GM19238 (cell line): ENCODE measurements around the gene NFX1.
"Not testable (repeated sequence)": the region's sequence is repeated elsewhere in the genome, so short reads cannot be mapped to it uniquely, and the experiment has no call there.

ENCODE experiments used
- DNase-seq: peaks from one replicate; pipeline ENCODE4 v3.0.0; 2011; ENCODE audit warnings: low spot score; ENCODE audit not compliant: insufficient read length

Gene NFX1

GRCh38 chr9:33307067-33307466 lies 16.8 kb downstream of the NFX1 start:
- no peak for DNase-seq

DNA sequence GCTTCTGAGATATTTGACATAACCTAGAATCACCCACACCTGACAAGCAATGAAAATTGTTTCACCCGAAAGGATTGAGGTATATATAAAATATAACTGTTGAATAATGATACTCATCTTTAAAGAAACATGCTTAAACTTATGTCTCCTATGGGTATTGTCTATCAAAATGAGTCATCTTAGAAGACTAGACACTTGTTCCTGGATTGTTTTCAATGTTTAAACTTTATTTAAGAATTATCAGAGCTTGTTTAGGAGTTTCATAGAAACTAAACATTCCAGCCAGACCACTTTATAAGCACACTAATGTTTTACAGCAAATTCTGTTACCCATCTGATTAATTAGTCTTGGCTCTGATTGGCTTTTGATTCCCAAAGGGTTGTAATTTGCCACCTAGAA lies 19.6 kb downstream of the NFX1 start:
- no peak for DNase-seq

DNA sequence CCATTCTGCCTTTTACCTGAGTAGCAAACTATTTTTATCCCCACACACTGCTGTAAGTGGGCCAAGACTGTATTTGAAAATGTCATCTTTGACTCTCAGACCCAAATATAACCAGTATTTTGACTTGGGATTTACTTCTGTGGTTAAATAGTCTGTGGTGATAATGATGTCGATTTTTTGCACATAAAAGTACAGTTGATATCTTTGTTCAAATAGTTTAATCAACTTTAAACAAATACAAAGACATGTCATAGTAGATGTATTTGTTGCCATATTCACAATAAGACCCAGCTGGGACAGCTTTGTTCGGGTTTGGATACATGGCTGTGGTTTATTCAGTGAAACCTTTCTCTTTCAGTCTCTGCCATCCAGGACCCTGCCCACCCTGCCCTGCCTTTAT lies 20.4 kb downstream of the NFX1 start:
- no peak for DNase-seq

- DNase-seq, result no peak
These were observed 21.6 kb downstream of the NFX1 start for GRCh38 chr9:33311953-33312352.

DNA sequence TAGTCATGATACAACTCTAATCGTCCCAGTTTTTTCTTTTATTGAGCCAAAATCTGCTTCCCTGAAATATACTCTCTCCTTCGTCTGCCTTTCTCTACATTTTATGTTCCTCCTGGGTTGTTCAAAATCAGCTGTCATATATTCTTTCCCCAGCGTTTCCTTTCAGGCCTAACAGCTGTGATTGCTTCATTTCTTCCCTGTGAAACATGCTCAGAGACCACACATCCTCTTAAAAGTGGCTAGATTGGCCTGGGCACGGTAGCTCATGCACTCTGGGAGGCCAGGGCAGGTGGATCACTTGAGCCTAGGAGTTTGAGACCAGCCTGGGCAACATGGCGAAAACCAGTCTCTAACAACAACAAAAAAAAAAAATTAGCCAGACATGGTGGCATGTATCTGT lies 25.1 kb downstream of the NFX1 start:
- no peak for DNase-seq

DNA sequence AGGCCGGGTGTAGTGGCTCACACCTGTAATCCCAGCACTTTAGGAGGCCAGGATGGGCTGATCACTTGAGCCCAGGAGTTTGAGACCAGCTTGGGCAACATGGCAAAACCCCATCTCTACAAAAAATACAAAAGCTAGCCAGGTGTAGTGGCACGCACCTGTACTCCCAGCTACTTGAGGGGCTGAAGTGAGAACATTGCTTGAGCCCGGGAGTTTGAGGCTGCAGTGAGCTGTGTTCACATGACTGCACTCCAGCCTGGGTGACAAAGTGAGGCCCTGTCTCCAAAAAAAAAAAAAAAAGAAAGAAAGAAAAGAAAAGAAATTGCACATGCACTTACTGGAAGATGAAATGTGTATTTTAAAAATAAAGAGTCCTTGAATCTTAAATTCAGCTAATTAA lies 26.8 kb downstream of the NFX1 start:
- DNase-seq, result not testable (repeated sequence)

- DNase-seq, result no peak
These were observed 27.9 kb downstream of the NFX1 start for GRCh38 chr9:33318225-33318624.

- DNase-seq, result no peak
These were observed 28.5 kb downstream of the NFX1 start for GRCh38 chr9:33318781-33319180.

DNA sequence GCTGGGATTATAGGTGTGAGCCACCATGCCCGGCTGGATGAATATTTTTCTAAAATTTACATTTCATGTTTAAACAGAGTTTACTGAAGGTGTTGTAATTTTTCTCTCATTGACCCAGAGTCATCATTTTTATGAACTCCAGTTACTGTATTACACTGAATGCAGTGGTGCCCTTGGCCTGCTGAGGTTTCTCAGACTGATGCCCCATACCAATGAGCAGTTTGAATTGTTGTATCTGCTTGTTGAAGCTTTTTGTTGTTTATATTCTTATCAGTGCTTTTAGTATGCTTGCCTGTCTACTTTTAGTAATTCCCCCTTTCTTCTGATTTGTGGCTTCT lies 29.9 kb downstream of the NFX1 start:
- DNase-seq, result no peak

DNA sequence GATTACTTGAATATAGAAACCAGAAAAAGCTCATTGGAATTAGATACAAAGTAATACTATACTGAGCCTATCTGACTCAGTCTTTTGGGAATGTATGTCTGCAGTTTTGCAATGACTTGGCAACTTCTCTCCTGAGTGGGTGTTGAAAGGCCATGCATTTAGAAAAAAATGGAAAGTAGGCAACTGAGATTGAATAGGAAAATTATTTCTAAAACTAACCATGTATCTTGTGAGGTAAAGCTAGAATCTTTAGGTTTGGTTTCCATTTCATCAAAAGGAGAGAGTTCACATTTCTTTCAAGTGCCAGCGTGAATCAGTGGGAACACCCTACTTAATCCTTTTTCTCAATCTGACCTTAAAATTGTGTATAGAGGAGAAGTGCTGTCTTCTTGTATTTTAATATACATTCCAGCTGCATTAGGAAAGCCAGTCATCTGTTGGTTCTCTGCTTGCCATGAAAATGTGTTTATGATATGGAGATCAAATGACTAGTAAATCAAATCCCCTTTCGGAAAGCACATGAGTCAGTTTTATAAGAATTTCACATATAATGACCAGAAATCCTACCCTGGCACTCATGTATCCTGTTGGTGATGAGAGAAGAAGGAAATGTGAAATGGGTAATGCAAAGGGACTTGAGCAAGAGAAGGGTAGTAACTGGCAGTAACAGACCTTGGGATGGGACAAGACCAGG lies 30.4 kb downstream of the NFX1 start:
- no peak for DNase-seq

DNA sequence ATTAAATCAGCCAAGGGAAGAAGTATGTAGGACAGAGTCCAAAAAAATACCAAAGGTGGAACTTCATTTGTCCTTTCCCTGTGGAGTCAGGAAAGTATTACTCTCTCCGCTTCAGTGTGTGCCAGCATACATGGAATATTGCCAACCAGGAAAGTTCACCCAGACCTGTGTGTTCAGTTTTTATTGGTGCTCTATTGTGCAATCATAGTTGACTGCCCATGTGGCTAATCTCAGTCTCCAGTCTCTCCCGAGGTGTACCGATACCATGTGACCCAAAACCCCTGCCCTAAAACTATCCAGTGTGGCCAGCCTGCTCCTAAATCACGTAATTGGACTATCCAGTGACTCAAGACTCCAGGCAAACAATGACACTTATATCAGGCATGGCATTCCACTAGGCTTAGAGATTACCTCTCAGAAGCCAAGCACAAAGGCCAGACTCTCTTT lies 38.8 kb downstream of the NFX1 start:
- no peak for DNase-seq

DNA sequence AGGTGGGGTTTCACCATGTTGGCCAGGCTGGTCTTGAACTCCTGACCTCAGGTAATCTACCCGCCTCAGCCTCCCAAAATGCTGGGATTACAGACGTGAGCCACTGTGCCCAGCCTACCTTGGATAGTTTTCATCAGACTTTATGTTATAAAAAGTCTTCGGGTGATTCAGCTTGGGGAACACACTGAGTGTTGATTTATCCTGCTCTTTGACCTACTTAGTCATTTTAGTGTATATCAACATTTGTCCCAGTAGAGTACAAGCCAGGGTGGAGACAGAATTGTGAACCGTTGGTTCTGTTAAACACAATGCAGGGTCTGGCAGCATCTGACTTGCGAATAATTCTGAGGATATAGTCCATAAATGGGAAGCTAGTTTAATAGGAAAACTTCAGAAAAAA lies 39.7 kb downstream of the NFX1 start:
- no peak for DNase-seq

- DNase-seq, result no peak
These were observed 41.1 kb downstream of the NFX1 start for GRCh38 chr9:33331377-33331891.

DNA sequence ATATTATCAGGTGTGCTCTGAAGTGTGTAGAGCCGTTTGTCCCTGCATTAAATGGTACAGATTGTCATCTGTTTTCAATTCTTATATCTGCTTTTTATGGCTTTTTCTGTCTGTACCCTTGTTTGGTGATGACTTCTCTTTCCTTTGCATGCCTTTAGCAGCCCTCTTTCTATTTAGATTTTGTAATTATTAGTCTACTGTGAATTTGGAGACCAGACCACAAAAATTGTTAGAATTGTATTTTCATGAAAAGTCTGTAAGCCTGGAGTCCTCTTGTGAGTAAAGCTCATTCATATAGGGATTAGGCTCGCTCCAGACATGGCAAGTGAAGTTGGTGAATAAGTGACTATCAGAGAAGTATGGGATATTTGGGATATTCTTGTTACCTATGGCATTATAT lies 41.7 kb downstream of the NFX1 start:
- DNase-seq, result no peak

DNA sequence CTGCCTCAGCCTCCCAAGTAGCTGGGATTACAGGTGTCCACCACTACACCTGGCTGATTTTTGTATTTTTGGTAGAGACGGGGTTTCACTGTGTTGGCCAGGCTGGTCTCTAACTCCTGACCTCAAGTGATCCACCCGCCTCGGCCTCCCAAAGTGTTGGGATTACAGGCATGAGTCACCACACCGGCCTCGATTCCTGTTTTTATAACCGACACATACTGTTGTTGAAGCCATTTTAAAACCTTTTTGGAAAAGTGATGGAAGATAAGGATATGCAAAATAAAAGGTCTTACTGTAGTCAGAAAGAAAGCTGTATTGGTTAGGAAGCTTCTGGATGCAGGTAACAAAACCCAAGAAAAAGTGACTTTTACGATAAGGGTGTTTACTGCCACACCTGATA lies 42.6 kb downstream of the NFX1 start:
- DNase-seq, result not testable (repeated sequence)

DNA sequence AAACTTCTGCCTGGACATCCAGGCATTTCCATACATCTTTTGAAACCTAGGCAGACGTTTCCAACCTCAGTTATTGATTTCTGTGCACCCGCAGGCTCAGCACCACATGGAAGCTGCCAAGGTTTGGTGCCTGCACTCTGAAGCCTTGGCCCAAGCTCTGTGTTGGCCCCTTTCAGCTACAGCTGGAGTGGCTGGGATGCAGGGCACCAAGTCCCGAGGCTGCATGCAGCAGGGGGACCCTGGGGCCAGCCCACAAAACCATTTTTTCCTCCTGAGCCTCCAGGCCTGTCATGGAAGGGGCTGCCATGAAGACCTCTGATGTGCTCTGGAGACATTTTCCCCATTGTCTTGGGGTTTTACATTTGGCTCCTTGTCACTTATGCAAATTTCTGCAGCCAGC lies 49.9 kb downstream of the NFX1 start:
- DNase-seq, result no peak

DNA sequence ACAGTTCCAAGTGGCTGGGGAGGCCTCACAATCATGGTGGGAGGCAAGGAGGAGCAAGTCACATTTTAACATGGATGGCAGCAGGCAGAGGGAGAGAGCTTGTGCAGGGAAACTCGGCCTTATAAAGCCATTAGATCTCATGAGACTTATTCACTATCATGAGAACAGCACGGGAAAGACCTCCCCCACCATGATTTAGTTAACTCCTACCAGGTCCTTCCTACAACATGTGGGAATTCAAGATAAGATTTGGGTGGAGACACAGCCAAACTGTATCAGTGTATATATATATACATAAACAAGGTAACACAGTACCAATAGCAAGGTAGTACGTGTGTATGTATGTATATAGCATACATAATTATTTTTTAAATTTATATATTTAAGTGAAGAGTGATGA lies 50.9 kb downstream of the NFX1 start:
- no peak for DNase-seq

DNA sequence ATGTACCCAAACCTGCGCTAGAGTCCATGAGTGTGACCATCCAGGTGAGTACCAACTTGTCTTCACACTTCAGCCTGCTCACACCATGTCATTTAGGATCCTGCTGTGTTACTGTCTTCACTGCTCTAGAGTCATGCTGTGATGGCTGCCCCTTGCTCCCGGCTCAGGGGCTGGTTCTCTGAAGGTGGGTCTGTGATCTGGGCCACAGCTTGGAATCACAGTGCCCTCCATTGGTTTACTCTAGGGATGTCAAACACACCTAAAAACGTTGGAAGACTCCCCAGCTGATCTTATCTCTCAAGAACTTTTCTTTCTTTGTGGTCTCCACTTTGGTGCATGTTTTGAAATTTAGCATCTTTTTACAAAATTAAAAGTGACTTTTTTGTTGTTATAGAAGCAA lies 53.8 kb downstream of the NFX1 start:
- no peak for DNase-seq

GRCh38 chr9:33346564-33346963 lies 56.2 kb downstream of the NFX1 start:
- DNase-seq, result no peak

DNA sequence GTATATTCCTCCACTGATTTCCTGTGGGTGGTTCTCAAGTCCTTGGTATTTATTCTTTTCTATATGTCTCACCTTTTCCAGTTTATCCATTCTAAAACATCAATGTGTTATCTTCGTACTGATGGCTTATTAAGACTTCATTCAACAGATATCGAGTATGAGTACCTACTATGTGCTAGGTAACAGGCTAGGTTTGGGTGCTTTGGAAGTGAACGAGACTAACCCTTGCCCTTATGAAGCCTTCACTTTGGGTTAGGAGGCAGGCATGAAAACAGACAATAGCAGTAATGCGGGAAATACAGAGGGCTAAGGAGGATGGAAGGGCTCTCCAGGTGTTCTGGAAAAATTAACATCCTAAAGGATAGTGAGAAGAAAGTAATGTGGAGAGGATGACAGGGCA lies 58.7 kb downstream of the NFX1 start:
- no peak for DNase-seq

GRCh38 chr9:33349743-33350142 lies 59.4 kb downstream of the NFX1 start:
- DNase-seq, result no peak

- DNase-seq, result no peak
These were observed 60.0 kb downstream of the NFX1 start for GRCh38 chr9:33350310-33350709.

GRCh38 chr9:33351547-33351946 lies 61.2 kb downstream of the NFX1 start:
- no peak for DNase-seq
